ENCODE data around the gene SH3D19.

Gene SH3D19

DNA sequence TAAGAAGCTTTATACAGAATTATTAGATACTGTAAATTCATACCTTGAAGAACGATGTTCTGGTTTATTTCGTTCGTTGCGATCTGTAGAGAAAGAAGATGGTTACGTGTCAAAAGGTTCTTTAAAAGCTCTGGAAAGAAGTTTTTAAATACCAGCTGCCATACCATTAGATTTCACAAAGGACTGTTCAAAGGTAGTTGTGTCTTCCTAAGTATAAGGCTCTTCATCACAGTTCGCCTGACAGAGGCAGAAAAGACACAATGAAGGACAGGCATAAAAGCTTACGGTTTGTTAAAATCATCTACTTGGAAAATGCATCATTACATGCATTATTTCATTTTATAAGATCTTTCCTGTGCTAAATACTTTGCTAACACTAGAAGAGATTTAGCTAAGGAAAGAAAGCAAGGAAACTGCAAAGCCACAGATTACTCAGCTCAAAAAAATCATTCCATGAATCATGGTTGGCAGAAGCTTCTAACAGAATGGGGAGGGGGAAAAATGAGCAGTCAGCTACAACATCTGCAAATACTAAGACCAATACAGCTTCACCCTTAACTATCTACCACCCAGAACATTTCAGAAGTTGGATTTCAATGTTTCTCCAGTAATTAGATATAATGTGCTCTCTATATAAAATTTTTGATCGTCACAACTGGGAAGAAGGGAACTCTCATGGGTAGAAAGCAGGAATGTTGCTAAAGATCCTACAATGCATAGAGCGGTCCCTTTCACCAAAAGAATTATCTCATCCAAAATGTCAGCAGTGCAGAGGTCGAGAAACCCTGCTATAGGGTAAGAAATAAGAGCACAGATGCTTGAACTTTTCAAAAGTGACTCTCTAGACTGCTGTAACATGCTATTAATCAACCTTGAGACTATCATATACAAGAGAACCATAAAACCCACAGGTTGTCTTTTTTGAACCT, 99.1 kb downstream of the SH3D19 start:
- no peak for DNase-seq

DNA sequence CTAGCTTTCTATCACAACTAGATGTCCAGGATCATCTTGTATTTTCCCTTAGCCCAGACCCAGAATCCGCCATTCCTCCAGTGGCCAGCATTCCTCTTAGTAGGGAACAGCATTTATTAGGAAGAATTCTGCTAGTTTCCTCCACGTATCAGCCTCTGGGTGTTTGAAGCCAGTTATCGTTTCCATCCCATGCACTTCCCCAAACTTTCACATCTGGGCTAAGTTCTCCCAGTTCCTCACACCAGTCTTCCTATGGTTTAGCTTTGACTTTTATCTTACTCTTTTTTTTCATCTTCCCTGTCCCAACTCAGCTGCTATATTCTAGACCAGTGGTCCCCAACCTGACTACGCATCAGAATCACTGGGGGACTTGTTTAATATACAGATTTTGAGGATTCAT, 101.9 kb downstream of the SH3D19 start:
- DNase-seq, result no peak

DNA sequence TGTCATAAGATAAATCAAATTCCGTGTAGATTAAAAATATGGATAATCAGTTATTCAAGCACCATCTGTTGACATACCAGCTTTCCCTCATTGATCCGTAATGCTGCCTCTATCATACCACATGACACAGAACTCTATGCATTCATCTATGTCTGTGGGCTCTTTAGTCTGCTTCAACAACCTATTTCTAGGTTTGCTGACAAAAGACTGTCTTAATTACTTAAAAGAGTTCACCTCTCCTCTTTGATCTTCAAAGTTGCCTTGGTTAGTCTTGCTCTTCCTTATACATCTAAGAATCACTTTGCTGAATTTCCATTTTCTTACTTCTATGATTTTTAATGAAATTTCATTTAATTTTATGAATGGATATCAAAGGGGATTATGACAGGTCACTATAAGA, 105.5 kb downstream of the SH3D19 start:
- no peak for DNase-seq

DNA sequence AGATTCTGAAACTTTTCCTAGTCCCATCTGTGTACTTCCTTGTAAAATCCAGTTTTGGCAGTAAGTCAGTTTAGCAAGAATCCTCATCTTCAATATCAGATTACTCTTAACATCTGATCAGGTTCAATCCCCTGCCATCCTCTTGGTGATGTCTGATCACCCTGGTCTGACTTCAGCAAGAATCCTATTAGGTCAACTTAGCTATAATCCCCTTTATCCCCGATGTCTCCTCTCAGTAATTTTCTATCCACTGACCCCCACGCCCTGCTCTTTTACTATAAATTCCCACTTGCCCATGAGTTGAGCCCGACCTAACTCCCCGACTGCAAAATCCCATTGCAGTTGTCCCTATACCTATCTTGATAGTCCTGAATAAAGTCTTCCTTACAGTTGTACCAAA, 106.3 kb downstream of the SH3D19 start:
- DNase-seq, result no peak

DNA sequence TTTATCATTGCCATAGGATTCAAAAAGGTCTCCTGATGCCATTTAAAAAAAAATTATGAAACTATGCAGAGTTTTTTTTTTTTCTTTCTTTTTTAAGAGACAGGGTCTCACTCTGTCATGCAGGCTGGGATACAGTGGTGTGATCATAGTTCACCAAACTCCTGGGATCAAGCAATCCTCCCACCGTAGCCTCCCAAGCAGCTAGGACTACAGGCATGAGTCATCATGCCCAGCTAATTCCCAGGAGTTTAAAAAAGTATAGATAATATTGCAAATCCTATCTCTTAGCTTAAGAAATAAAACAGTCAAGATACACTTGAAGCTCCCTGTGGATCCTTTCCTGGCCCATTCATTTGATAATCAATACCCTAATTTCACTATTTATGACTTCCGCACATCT, 107.1 kb downstream of the SH3D19 start:
- no peak for DNase-seq

DNA sequence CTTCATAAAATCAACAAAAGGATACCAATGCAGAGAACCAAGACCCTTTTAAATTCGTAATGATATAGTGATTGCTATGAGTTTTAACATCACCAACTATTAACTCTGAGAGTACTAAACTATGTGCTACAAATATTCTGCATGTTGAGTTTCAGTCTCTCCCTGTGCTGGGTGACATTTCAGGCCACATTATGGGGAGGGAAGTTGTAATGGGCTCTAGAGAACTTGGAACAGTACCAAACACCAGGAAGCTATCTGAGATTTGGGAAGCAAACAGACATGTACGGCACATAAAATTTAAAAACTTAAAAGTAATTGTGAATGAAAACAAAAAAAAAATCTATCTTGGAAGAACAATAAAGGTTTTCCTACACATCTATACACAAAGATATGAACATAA, 108.1 kb downstream of the SH3D19 start:
- no peak for DNase-seq

DNA sequence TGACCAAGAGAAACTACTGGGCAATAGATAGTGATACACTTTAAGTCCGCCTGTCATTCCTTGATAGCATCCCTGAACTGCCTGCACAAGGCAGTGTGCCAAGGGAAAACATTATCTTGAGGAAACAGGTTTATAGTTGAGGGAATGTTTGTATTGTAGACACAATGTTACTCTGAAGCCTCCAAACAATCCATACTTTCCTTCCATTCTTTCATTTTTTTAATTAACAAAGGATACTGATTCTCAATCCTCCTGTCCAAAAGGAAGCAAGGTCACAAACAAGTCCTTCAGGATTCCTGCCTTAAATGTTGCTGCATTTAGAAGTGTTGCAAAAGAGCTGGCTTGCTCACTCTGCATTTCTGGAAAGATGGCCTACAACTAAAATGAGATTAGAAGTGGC, 110.1 kb downstream of the SH3D19 start:
- DNase-seq, result no peak

DNA sequence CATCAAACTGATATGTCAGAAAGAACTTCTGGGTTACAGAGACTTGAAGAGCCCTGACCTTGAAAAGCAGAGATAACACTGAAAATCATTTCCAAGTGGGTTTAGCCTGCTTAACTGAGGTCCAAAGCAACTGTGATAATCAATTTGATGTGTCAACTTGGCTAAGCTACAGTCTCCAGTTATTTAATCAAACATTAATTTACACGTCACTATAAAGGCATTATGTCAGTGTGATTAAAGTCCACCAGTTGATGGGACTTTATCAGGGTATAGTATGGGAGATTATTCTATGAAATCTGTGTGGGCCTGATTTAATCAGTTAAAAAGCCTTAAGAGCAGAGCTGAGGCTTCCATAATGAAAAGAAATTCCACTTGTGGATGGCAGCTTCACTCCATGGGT, 117.5 kb downstream of the SH3D19 start:
- no peak for DNase-seq

DNA sequence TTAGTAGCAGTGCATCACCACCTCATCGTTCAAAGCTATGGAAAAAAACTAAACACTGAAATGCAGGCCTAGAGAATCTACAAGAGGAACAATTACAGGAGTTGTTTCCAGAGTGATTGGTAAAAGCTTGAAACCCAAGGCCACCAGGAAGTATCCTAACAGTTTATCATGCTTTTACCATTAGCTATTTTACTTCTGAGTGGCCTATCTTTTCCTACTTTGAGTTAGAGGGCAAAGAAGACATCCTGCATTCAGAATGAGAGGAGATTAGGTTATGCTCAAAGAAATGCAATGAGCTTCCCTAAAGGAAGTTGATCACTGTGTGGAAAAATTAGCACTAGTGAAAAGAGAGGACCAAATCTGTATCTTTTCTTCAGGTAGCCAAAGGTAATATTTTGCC, 118.2 kb downstream of the SH3D19 start:
- DNase-seq, result no peak

DNA sequence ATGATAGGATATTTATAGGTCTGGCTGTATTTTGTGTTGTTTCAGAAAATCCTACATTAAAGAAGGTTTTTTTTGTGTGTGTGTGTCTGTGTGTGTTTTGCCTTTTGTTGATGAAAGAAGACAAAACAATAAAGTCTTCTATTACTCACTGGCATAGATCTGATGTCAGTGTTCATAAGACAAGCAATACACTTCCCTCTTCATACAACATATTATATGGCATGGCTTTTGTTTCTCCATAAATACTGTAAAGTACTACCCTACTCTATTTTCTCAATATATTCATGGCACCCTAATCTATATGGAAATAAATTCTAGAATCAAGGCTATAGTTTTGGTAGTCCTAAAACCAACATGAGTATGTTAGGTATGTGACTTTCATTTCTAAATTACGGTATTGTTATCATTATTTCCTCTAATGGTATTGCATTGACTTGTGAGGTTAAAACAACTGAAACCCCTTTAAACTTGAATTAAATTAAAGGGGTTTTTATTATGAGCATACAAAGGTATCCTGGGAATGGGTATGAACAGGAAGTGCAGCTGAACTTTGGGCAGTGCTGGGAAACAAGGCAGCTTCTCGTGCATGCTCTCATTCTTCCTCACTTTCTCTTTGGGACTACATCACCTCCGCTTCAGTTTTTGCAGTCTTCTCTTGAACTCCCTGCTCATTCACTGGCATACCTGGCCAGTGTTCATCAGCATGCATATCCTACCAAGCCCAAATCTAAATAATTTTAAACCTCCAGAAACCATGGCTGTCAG, 119.0 kb downstream of the SH3D19 start:
- DNase-seq, result no peak

DNA sequence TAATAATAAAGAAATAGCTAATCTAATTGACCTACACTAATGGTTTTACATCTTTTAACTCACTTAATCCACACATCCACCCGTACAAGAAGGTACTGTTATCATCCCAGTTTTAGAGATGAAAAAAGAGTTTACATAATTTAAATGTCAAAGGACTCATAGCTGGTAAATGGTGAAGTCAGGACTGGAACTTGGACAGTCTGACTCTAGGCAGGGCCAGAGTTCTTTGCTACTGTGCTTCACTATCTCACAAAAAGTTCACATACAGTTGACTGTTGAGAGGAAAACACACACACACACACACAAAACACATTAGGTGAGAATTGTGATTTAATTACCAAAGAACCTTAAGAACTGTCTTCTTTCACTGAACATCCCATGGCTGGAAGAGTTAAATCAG, 119.7 kb downstream of the SH3D19 start:
- DNase-seq, result no peak

DNA sequence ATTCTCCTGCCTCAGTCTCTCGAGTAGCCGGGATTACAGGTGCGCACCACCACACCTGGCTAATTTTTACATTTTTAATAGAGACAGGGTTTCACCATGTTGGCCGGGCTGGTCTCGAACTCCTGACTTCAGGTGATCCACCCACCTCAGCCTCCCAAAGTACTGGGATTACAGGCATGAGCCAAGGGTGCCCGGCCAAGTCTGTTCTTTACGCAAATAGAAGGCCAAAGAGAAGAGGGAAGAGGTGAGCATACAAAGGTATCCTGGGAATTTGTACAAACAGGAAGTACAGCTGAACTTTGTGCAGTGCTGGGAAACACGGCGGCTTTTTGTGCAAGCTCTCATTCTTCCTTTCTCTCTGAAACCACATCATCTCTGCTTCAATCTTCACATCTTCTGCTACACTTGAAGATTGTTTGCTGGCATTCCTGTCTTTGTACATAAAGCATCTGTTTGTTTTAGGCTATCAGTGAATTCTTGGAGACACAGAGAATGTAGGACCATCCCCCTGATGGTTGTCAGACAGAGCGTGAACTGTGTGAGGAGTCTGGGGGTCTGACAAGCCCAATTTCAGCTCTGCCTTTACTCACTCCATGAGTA, 120.4 kb downstream of the SH3D19 start:
- DNase-seq, result no peak

DNA sequence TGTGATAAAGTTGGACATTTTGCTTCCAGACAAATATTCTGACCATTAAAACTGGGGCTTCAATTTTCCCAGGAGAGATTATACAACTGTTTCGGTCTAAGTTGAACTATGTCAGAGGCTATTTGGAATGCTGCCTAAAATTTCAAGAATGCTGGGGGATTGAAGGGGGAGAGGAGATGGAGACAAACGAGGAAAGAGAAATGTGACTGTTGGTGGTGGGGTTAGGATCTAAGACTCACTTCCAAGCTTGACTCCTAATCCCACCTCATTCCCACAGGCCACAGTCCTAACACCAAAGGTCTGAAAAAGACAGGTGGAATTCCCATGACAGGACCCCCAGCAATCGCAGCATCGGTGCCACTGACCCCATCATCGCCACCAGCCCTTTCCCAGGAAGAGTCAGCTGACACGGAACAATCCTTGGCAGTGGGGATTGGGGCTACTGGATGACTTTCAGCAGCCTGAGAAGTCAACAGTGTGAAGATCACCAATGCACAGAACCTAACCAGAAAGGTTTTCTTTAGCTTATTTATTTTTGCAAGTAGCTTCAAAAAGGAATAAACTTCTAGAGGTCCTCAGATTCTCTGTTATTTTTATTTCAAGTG, 122.5 kb downstream of the SH3D19 start:
- DNase-seq, result no peak

DNA sequence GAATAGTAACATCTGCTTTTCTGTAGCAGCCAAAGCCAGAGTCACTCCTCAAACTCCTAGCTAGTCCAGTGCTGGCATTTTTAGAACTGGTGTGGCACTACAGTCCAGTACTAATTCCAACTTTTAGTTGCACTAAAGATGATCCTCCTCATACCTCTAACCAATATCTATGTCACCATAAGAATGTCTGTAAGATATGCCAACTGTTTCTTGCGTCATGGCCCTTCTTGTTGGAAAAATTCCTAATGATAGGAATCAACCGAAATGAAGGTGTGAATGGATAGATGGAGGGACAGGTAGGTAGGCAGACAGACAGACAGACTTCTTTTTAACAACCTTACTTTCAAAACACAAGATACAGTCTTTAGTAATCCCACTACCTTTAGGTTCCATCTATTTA, 123.0 kb downstream of the SH3D19 start:
- no peak for DNase-seq

DNA sequence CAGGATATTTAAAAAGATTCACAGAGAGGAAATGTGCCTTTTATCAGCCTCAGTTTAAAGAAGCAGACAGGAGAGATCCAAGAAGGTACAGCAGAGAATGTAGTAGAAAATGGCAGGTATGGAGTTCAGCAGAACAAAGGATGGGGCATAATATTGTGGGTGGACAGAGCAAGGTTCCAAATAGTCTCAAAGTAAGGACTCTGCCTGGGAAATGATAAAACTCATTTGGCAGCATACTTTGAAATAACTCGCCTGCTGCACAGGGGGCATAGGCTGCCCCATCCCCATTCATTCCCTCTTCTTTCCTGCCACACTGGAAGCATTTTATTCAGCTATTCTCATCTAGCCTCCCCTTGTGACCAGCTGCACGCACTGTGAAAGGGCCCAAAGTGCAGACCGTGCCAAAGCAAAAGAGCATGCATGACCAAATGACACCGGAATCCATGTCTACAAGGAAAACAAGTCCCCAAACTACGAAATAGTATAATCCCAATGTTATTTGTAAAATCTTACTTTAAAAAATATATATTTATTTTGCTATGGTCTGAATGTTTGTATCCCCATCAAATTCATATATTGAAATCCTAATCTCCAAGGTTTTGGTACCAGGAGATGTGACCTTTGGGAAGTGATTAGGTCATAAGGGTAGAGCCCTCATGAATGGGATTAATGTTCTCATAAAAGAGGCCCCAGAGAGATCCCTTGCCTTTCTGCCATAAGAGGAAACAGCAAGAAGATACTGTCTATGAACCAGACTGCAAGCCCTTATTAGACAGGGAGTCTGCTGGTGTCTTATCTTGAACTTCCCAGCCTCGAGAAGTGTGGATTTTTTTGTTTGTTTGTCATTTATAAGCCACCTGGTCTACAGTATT, 125.8 kb downstream of the SH3D19 start:
- no peak for DNase-seq

DNA sequence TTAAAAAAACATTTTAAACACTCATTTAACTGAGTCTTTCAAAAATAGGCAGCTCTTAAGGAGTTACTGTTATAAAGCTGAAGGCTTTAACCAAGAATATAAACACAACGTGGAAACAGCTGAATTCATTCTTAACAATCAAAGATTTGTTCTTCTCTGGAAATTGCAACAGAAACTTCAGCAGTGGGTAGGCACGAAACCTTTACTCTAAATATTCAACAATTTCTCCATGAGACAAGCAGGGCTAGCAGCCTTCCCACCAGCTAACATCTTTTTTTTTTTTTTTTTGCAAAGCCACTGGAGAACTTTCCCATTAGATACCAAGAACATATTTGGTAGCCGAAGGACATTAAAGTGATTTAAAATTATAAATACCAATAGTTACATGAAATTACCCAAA, 126.7 kb downstream of the SH3D19 start:
- DNase-seq, result no peak

DNA sequence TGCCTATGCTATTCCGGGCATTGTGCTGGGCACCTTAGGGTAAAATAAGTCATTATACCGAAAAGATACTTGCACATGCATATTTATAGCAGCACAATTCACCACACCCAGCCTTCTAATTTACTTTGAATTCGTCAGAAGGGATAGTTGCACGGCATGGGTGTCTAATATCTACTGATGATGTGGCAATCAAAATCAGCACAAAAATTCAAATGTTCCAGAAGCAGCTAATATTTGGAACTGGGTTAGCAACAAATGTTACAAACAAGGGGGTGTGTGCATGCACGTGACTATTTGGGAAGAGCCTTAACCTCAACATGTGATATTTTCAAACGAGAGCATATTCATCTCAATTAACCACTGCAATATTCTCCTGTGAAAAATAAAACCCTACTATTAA, 128.2 kb downstream of the SH3D19 start:
- no peak for DNase-seq

DNA sequence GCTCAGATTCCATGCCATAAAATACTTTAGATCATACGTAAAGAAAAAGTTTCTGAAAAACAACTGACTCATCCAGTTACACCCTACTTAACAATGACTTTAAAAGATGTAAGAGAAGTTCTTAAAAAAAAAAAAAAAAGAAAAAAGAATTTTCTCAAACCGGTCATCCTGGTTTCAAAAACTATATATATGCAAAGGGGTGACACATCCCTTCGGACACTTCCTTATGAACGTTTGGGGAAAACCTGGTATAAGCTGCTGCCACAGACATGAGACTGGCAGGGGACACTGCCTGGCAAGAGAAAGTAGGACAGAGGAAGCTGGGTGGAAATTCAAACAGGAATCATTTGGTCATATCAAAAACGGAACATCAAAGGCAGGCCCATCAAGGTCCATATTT, 129.6 kb downstream of the SH3D19 start:
- DNase-seq, result no peak

DNA sequence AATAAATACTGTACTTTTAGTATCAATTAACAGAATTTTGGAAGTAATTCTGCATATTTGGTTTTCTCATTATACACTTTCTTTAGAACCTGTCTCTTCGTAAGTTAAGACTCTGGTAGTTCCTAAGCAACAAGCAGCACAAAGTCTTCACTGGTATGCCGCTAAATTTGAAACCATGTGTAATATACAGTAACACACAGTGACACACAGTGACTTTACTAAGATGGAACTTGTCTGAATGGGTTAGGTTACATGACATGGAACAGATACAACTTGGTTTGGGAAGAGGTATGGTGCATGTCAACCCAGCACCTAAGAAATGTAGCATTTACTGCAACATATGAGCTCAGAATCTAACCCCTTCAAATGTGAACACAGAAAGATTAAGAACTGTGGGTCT, 132.0 kb downstream of the SH3D19 start:
- DNase-seq, result no peak

DNA sequence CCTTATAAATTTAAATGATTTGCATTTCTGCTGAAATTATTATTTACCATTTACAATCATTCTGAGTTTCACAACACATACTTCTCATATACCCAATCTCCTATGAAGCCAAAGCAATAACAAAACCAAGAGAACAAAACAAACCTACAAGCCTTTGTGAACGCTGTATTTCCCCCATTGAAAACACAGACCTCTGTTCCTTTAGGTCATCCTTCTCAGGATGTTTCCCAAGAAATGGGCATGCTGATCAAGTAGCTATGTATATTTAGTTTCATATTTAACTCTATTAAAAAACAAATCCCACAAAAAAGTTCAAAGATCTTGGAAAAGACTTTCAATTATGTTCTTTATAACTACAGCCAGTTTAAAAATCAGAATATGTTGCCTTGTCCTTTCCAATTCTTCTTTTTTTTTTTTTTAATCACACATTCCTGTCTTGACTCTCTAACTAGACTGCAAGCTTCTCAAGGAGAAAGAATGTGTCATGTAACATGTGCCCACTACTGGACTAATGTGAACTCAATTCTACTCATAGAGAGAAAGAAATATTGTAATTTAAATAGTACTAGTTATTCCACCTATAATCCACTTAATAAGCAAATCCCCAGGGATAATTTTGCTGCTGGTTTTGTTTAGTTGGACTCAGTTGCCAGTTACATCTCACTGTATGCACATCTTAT, 132.7 kb downstream of the SH3D19 start:
- no peak for DNase-seq

DNA sequence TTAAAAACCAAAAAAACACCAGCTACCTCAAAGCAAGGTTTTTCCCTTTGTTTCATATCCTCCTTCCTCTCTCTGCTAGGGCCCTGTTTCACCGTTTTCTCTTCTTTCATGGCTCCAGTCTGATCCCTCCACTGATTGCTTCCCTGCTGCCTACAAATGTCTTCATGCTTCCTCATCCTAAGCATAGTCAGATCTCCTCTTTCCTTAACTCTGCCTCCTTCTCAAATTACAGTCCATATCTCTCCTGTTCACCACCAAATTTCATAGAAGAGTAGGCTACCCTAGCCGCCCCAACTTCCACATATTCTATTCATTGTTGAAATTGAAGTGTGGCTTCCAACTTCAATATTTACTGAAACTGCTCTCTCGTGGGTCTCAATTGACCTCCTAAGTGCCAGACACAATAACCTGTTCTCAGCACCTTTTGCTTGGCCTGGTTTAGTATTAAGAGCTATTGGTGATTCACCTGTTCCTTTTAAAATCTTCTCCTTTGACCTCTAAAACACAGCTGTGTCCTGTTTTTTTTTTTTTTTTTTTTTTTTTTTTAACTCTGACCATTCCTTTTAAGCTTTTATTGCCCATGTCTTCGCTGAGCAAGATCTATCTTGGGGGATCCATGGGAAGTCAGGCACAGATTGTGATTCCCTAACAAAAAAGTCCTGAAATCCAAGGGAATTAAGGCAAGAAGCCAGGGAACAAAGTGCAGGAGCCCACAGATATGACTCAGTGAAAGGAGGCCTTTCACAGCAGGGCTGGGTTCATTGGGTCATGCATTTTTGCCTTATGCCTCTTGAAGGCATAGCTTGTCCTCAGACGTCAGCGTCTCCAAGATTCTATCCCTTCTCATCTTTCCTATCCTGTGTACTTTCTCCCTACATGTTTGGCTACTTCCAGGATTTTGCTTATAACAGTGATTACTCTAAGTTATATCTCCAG, 140.6 kb downstream of the SH3D19 start:
- no peak for DNase-seq

All from activated CD4-positive, alpha-beta T cell treated with anti-CD3 and anti-CD28 coated beads, Interleukin-2, Interleukin-6, amounts not matched to agents 100 ng/mL and 50 ng/mL, durations not matched to agents 16 hours and 8 hours (primary cell).